NT2/D1 (cell line): ENCODE measurements around the gene STAP2.

Experiments used
- SUZ12 ChIP-seq: IDR thresholded peaks from 2 replicates; pipeline ENCODE4 v1.6.1; 2011; ENCODE audit not compliant: insufficient read length, insufficient read depth; ENCODE audit errors: extremely low read depth
- YY1 ChIP-seq: IDR thresholded peaks from 2 replicates; pipeline ENCODE4 v1.6.1; 2011; ENCODE audit not compliant: insufficient read length, insufficient read depth

DNA sequence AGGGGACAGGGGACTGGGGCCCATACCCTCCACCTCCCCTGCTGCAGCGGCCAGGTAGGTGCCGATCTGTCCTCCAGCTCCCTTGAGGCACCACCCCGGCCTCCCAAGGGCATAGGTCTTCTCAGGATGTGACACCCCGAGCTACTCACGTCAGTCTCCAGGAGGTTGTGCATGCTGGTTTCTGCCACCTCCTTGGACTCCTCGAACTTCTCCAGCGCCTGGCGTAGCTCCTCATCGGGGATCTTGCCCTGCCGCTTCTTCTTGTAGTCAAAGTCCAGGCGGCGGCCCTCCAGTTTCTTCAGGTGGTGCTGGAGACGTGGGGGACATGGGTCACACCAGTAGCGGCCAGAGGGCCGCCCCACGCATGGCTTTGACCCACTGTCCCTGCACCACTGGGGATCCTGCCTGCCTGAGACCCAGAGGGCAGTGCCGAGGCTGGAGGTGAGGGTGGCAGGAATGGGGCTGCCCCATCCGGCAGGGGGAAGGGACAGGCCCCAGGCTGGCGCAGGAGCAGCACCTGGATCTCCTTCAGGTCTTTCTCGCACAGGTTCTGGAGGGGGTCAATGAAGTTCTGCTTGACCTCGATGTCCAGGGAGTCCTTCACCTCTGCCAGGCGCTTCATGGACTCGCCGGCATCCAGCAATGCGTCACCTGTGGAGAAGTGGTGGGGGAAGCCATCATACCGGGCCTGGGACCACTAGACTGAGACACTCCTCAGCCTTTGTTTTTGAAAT is 25.1 kb upstream of the STAP2 start:
- no peak for TF ChIP-seq YY1
- TF ChIP-seq SUZ12, result no peak
